Stimulated activated CD4-positive, alpha-beta T cell treated with anti-CD3 and anti-CD28 coated beads, Interleukin-4, amount 100 ng/mL, for 48 hours (primary cell): ENCODE results near the gene ZNF853.
A peak's percentile ranks its signal among the peaks of the same experiment; 100 is the strongest.
"Not testable (repeated sequence)": the region's sequence is repeated elsewhere in the genome, so short reads cannot be mapped to it uniquely, and the experiment has no call there.

Experiments used
- DNase-seq, 2 donors: peaks; one replicate each; pipeline ENCODE4 v3.0.0-alpha.2; 2020; ENCODE audit warnings: low read depth in 2 of 2

ZNF853 gene

GRCh38 chr7:6614953-6615722 lies at the start of gene ZNF853:
Gene ZNF853 (plus strand): TSS chr7:6615610. CDS start chr7:6616175, 565 bp downstream.
- DNase-seq, result no peak

- DNase-seq, result no peak
Measured at GRCh38 chr7:6565655-6566054, 49.8 kb upstream of the ZNF853 start.

- DNase-seq, result no peak
Measured at GRCh38 chr7:6567886-6568285, 47.5 kb upstream of the ZNF853 start.

GRCh38 chr7:6571160-6571779 lies 44.1 kb upstream of the ZNF853 start:
- no peak for DNase-seq

- no peak for DNase-seq
Measured at GRCh38 chr7:6575281-6576023, 40.0 kb upstream of the ZNF853 start.

GRCh38 chr7:6576024-6576866 lies 39.2 kb upstream of the ZNF853 start:
- DNase-seq, result no peak

- not testable (repeated sequence) for DNase-seq
Measured at GRCh38 chr7:6576867-6577368, 38.5 kb upstream of the ZNF853 start.

- peak; percentile 82 to 84 for DNase-seq
Measured at GRCh38 chr7:6577369-6578113, 37.9 kb upstream of the ZNF853 start, which contains the start of gene ZDHHC4. Gene ZDHHC4 (plus strand): TSS chr7:6577454. CDS start chr7:6580562, 3,108 bp downstream.

GRCh38 chr7:6578114-6579084 lies 37.0 kb upstream of the ZNF853 start:
- DNase-seq, result no peak

GRCh38 chr7:6579446-6579845 lies 36.0 kb upstream of the ZNF853 start:
- no peak for DNase-seq

- not testable (repeated sequence) for DNase-seq
Measured at GRCh38 chr7:6585746-6586432, 29.5 kb upstream of the ZNF853 start.

- DNase-seq, result no peak
Measured at GRCh38 chr7:6588566-6588965, 26.8 kb upstream of the ZNF853 start.

- no peak for DNase-seq
Measured at GRCh38 chr7:6589151-6589828, 26.1 kb upstream of the ZNF853 start.

GRCh38 chr7:6589829-6590644 lies 25.4 kb upstream of the ZNF853 start, which contains the start of gene INTS15:
Gene INTS15 (plus strand): TSS chr7:6590021. CDS start chr7:6590284, 263 bp downstream.
- peak; percentile 76 for DNase-seq

- DNase-seq, result no peak
Measured at GRCh38 chr7:6590645-6591110, 24.7 kb upstream of the ZNF853 start.

- DNase-seq, result no peak
Measured at GRCh38 chr7:6600093-6600492, 15.3 kb upstream of the ZNF853 start.

- DNase-seq, result no peak
Measured at GRCh38 chr7:6604458-6604857, 11.0 kb upstream of the ZNF853 start.
